GM13976 (cell line): ENCODE results near the gene KRT71.

ENCODE experiments used
- DNase-seq: peaks from one replicate; pipeline ENCODE4 v3.0.0; 2012; ENCODE audit warnings: low spot score
- in situ Hi-C: fragments of 300-500 bp; cut with MboI; formaldehyde crosslinking; loops from one replicate; pipeline ENCODE4 v1.12.0; 2022; ENCODE audit warnings: low sequenced_read_pairs, mixed read lengths, inconsistent platforms; ENCODE audit not compliant: unreplicated experiment
- TF ChIP-seq, protein P1 (sequence below): IDR thresholded peaks from 2 replicates; pipeline ENCODE4 v1.5.1; 2012; ENCODE audit warnings: borderline replicate concordance, mild to moderate bottlenecking; ENCODE audit not compliant: insufficient read depth; ENCODE audit errors: extremely low read depth, missing control alignments, control extremely low read depth

Gene KRT71

DNA sequence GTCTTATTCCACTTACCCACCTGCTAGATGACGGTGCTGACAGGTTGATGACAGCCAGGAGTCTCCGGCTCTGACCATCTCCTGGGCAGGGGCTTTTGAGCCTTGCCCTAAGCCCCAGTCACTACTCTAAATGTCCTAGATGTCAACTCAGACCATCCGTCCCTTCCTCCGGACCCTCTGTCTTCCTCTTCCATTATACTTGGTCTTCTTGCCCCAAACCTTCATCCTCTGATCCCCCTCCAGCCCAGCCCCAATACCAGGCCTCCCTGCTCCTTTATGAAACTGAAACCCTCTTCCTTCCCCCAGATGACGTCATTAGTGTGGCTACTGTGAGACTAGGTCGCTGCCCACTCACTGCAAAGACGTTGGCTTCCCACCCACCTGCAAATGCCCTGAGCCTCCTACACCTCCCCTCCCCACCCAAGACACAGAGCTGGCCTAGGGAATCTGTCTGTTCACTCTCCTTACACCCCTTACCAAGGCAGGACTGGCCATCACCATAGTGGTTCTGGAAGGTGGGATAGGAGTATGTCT, 10.1 kb downstream of the KRT71 start:
- TF ChIP-seq, protein P1, sequence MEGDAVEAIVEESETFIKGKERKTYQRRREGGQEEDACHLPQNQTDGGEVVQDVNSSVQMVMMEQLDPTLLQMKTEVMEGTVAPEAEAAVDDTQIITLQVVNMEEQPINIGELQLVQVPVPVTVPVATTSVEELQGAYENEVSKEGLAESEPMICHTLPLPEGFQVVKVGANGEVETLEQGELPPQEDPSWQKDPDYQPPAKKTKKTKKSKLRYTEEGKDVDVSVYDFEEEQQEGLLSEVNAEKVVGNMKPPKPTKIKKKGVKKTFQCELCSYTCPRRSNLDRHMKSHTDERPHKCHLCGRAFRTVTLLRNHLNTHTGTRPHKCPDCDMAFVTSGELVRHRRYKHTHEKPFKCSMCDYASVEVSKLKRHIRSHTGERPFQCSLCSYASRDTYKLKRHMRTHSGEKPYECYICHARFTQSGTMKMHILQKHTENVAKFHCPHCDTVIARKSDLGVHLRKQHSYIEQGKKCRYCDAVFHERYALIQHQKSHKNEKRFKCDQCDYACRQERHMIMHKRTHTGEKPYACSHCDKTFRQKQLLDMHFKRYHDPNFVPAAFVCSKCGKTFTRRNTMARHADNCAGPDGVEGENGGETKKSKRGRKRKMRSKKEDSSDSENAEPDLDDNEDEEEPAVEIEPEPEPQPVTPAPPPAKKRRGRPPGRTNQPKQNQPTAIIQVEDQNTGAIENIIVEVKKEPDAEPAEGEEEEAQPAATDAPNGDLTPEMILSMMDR: no peak
- in situ Hi-C loops: no loop called here

DNA sequence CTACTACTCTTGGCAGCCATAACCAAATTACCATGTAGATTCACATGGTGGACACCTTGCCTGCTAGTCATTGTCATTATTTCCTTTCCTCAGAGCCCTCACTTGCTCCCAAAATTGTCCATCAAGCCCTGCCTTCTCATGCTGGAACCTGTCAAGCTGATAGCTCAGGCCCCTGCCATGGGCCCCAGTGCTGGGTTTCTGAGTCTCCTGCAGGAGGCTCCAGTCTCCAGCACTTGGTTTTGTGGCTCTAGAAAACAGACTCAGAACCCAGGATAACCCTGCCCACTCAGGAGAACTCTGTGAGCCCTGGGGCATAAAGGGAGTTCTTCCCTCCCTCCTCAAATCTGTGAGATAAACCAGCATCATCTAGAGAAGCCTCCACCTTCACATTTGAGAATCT, 10.8 kb downstream of the KRT71 start:
- TF ChIP-seq, protein P1: no peak
- in situ Hi-C loops: no loop called here
- DNase-seq: no peak

More for the DNA sequence above, 10.1 kb downstream of the KRT71 start:
- DNase-seq: no peak

DNA sequence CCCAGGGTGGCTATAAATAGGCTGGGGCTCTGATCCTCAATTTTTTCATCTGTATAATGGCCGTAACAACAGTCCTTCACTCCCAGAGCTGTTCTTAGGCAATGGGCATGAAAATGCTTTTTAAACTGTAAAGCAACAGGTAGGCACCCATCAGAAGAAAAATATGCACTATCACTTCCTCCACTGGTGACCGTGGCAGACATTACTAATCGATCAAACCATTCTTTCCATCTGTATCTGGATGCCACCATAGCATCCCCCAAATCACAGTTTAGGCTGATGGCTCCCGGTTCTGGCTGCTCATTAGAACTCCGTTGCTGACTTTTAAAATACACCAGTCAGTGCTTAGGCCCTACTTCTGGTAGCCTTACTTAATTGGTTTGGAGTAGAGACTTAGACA, 11.2 kb downstream of the KRT71 start:
- TF ChIP-seq, protein P1: no peak
- no peak for DNase-seq
- in situ Hi-C loops: no loop called here

DNA sequence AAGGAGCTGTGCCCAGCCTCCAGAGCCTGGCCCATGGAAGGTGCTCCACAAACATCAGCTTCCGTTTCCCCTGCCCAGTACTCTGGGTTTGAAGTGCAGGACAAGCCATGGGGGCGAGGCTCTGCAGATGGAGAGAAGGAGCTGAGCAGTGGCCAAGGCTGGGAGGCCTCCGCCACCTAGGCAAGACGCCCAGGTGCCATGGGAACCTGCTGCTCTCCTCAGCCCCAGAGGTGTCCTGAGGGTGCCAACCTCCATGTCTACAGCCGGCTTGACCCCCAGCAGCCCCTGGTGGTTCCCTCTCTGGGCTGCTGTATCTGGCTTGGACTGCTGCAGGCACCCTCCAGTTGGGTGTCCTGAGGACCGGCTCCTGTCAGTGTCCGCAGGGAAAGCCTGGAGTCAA, 12.4 kb downstream of the KRT71 start:
- in situ Hi-C loops: no loop called here
- TF ChIP-seq, protein P1: no peak
- DNase-seq: no peak

DNA sequence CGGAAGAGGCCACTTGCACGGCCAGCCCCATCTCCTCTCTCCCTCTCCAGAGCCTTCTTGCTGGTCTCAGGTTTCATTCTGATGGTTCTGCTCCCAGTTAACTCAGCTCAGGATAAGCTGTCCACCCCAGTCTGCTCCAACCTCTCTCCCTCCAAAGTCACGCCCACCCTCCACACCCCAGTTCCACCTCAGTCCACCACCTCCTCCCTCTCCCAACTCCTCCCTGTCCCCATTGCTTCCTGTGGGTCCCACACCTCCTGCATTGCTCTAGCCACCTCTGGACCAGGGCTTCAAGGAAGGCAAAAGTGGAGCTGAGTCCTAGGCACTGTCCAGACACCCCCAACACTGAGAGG, 13.1 kb downstream of the KRT71 start:
- no peak for DNase-seq
- TF ChIP-seq, protein P1: no peak
- in situ Hi-C loops: no loop called here

DNA sequence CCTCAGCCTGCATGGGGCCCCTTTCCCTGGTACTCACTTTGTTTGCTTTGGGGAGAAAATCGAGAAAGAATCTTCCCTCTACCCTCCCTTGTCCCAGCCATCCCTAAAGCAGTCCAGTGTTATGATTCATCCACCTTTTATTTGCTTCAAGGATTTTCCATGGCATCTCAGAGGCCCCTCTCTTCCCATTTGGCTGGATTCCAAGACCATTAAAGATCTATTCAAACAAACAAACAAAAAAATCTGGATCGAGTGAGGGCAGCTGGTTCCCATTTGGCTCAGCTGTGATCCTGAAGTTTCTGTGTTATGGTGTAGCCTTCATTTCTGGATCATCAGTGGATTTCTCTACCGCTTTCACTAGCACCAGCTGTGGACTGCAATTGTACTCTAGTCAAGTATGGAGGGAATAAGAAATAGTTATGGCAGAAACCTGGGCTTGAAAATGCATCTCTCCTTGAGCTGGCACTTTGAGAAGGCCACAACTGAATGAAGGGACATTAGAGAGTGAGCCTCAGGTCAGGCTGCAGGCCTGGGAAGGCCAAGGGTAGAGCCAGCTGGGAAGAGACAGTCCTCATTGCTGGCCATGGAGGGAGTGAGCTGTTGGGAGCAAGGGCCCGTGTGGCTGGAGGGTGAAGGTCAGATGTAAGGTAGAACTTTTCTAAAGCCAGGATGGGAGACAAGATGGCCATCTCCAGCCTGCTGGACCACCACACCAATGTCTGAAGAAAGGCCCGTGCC, 13.7 kb downstream of the KRT71 start:
- DNase-seq: no peak
- in situ Hi-C loops: no loop called here
- TF ChIP-seq, protein P1: no peak
